OCI-LY7 (cell line): ENCODE data around the gene TKFC. TPM values are rescaled to one million over a fixed set of nuclear protein-coding genes. Genes with fewer than 3 reads are reported as not detected.

ENCODE experiments used
- BruUV-seq: library from RNA; stranded (reverse); fragments of 400-500 nt; replicated peaks from 2 replicates; lab custom pipeline; 2021; lab: Mats Ljungman, UMichigan
- CTCF ChIA-PET: fragments of 300-600 bp; sonication (Branson Sonifier 250); formaldehyde crosslinking; loops from one replicate; lab custom pipeline; 2022; ENCODE audit warnings: antibody characterized with exemption; ENCODE audit not compliant: unreplicated experiment; lab: Charles Lee
- POLR2A ChIA-PET: fragments of 300-600 bp; sonication (Branson Sonifier 250); formaldehyde crosslinking; loops from one replicate; lab custom pipeline; 2022; ENCODE audit warnings: antibody characterized with exemption; lab: Charles Lee
- DNase-seq: peaks from one replicate; pipeline ENCODE4 v3.0.0-alpha.2; 2015; ENCODE audit warnings: low spot score
- H2AFZ ChIP-seq: fragments of 200-600 bp; sonication (generic), shearing (Covaris generic); 2 replicates; pipeline ENCODE4 v1.6.1; 2014; ENCODE audit warnings: mild to moderate bottlenecking, antibody characterized with exemption, low read length, moderate library complexity
- H3K27ac ChIP-seq: fragments of 200-600 bp; sonication (generic); 2 replicates; pipeline ENCODE4 v1.5.1; 2014; ENCODE audit warnings: mixed run types, low read depth, mild to moderate bottlenecking, moderate library complexity, low read length, inconsistent platforms; ENCODE audit not compliant: poor library complexity, severe bottlenecking
- H3K36me3 ChIP-seq: fragments of 200-600 bp; sonication (generic); 2 replicates; pipeline ENCODE4 v1.6.1; 2014; ENCODE audit warnings: mild to moderate bottlenecking, antibody characterized with exemption, low read length, moderate library complexity, mixed read lengths; ENCODE audit not compliant: insufficient read depth
- H3K4me1 ChIP-seq: fragments of 200-600 bp; sonication (generic); 2 replicates; pipeline ENCODE4 v1.5.1; 2014; ENCODE audit warnings: mild to moderate bottlenecking, low read length; ENCODE audit not compliant: insufficient read depth, poor library complexity, severe bottlenecking
- H3K4me2 ChIP-seq: fragments of 200-600 bp; sonication (generic); 2 replicates; pipeline ENCODE4 v1.6.1; 2014; ENCODE audit warnings: mild to moderate bottlenecking, low read length
- H3K4me3 ChIP-seq: fragments of 200-600 bp; sonication (generic); 2 replicates; pipeline ENCODE4 v1.5.1; 2014; ENCODE audit warnings: mild to moderate bottlenecking, low read depth, low read length; ENCODE audit not compliant: poor library complexity, severe bottlenecking
- H3K79me2 ChIP-seq: fragments of 200-600 bp; sonication (generic); 2 replicates; pipeline ENCODE4 v1.6.1; 2016; ENCODE audit warnings: low read depth, mild to moderate bottlenecking, low read length, moderate library complexity, mixed read lengths; ENCODE audit not compliant: insufficient read depth
- H3K9me2 ChIP-seq: fragments of 200-600 bp; sonication (generic); 2 replicates; pipeline ENCODE4 v1.6.1; 2016; ENCODE audit warnings: mild to moderate bottlenecking, low read length, mixed read lengths; ENCODE audit not compliant: insufficient read depth
- H3K9me3 ChIP-seq: fragments of 200-600 bp; sonication (generic); 2 replicates; pipeline ENCODE4 v1.6.1; 2014; ENCODE audit warnings: mild to moderate bottlenecking, mixed run types, low read length, mixed read lengths
- H4K20me1 ChIP-seq: fragments of 200-600 bp; sonication (generic); 2 replicates; pipeline ENCODE4 v1.6.1; 2014; ENCODE audit warnings: mild to moderate bottlenecking, antibody characterized with exemption, low read length, moderate library complexity, mixed read lengths; ENCODE audit not compliant: insufficient read depth
- CTCF ChIP-seq: fragments of 200-600 bp; sonication (generic); conservative IDR thresholded peaks from 2 replicates; pipeline ENCODE4 v1.5.1; 2014; ENCODE audit warnings: mild to moderate bottlenecking, antibody characterized with exemption, low read length, moderate library complexity, mixed read lengths
- EZH2phosphoT487 ChIP-seq: fragments of 200-600 bp; sonication (generic); IDR thresholded peaks from 2 replicates; pipeline ENCODE4 v1.6.1; 2018; ENCODE audit warnings: low read depth, borderline replicate concordance, mild to moderate bottlenecking, mixed run types, antibody characterized with exemption, low read length, moderate library complexity, mixed read lengths
- intact Hi-C: fragments of 100-400 bp; cut with micrococcal nuclease; formaldehyde crosslinking; loops from one replicate; pipeline ENCODE4 v1.10.0; 2022; ENCODE audit not compliant: unreplicated experiment
- total RNA-seq, 2 experiments: library from RNA; depleted of rRNA in 1 of 2; stranded (reverse); fragments of >200 nt in 1 of 2; shearing (Covaris generic) in 1 of 2; gene quantifications; 2 replicates each; pipeline ENCODE4 v1.2.3, GENCODE V29; 2014 to 2022

Gene TKFC
- total RNA-seq, 2 experiments from 2014 or later: 77.8 to 166 TPM

- peaks cover 33% of the 10 kb centered on the region for H3K79me2 ChIP-seq
- H3K4me2 ChIP-seq: peak overlapping the region; percentile 82
- ChIA-PET CTCF (interaction anchor here (1.2 kb wide), 1 partner anchor 22 kb away, joined by 3 read pairs; no protein-coding TSS in a partner anchor), POLR2A (interaction anchor here (0.7 to 3.4 kb wide), 7 partner anchors 8 to 27 kb away, joined by 3 to 23 read pairs (median 6); no protein-coding TSS in a partner anchor)
- intact Hi-C loops: loop anchor here (1.0 kb wide), 2 partner anchors 22 to 197 kb away; partner anchors contain the start of gene VPS37C
- no peaks in the 10 kb centered on the region for H4K20me1 ChIP-seq
- no peaks in the 10 kb centered on the region for H3K9me3 ChIP-seq
- H2AFZ ChIP-seq: peak overlapping the region; percentile 9; the same call in 1 of the 2 replicates
- no peak for DNase-seq
- H3K4me1 ChIP-seq: peaks cover 63% of the 10 kb centered on the region
- H3K4me3 ChIP-seq: peak overlapping the region; percentile 55
- H3K27ac ChIP-seq: peak overlapping the region; percentile 94
- no TSS peak for BruUV-seq
- H3K9me2 ChIP-seq: no peaks in the 10 kb centered on the region
- peaks cover 24% of the 10 kb centered on the region for H3K36me3 ChIP-seq
- TF ChIP-seq CTCF: no peak
Measured at GRCh38 chr11:61357894-61358239, 24.8 kb downstream of the TKFC start.

DNA sequence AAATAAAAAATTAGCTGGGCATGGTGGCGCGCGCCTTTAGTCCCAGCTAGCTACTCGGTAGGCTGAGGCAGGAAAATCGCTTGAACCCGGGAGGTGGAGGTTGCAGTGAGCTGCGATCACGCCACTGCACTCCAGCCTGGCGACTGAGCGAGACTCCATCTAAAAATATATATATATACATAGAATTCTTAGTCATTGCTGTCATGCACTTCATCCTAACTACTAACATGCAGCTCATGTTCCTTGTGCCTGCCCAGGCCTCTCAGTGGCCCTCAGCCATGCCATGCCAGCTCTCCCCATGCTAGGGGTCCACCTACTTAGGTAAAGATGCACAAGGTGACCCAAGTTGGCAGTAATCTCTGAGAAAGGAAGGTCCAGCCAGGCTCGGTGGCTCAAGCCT is 25.5 kb downstream of the TKFC start:
- CTCF ChIA-PET: interaction anchor here (1.2 to 1.6 kb wide), 2 partner anchors 23 to 27 kb away, joined by 3 to 5 read pairs; no protein-coding TSS in a partner anchor
- POLR2A ChIA-PET: interaction anchor here (0.7 to 2.1 kb wide), 4 partner anchors 16 to 27 kb away, joined by 3 to 9 read pairs (median 4); no protein-coding TSS in a partner anchor
- H3K9me2 ChIP-seq: no peaks in the 10 kb centered on the region
- intact Hi-C loops: no loop called here
- peaks cover 23% of the 10 kb centered on the region for H3K36me3 ChIP-seq
- H3K9me3 ChIP-seq: no peaks in the 10 kb centered on the region
- no peak for DNase-seq
- no TSS peak for BruUV-seq
- peak overlapping the region; percentile 85; the same call in 1 of the 2 replicates for H3K4me2 ChIP-seq
- TF ChIP-seq EZH2phosphoT487 (no peak), CTCF (no peak)
- H3K79me2 ChIP-seq: peaks cover 40% of the 10 kb centered on the region
- peaks cover 66% of the 10 kb centered on the region for H3K4me1 ChIP-seq
- H4K20me1 ChIP-seq: no peaks in the 10 kb centered on the region
- peak overlapping the region; percentile 3 for H3K27ac ChIP-seq
- H3K4me3 ChIP-seq: no peak overlapping the region
- H2AFZ ChIP-seq: no peak overlapping the region

DNA sequence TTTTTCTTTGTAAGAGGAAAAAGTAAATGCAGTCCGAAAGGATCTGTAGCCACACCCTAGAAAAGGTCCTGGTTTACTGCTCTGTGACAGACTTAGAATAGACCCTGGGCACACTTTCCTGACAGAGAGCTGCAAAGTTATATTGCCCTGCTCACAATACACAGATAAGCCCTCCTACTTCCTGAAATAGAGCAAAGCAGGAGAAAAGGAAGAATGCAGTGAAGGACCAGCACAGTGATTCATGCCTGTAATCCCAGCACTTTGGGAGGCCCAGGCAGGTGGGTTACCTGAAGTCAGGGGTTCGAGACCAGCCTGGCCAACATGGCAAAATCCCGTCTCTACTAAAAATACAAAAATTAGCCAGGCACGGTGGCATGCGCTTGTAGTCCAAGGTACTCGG is 26.5 kb downstream of the TKFC start:
- intact Hi-C loops: no loop called here
- Histone ChIP-seq H2AFZ (no peak overlapping the region), H3K79me2 (peaks cover 49% of the 10 kb centered on the region), H3K4me1 (peaks cover 61% of the 10 kb centered on the region), H3K4me2 (peak overlapping the region; percentile 85), H3K27ac (peak overlapping the region; percentile 69), H4K20me1 (no peaks in the 10 kb centered on the region), H3K4me3 (peak overlapping the region; percentile 86), H3K9me3 (no peaks in the 10 kb centered on the region), H3K9me2 (no peaks in the 10 kb centered on the region), H3K36me3 (peaks cover 23% of the 10 kb centered on the region)
- POLR2A ChIA-PET: interaction anchor here (1.0 to 4.7 kb wide), 4 partner anchors 10 to 24 kb away, joined by 3 to 80 read pairs (median 4); partner anchors contain the start of genes DDB1 and TKFC
- no TSS peak for BruUV-seq
- no peak for DNase-seq
- CTCF ChIA-PET: interaction anchor here (1.5 to 1.6 kb wide), 2 partner anchors 23 to 26 kb away, joined by 5 read pairs; no protein-coding TSS in a partner anchor
- no peak for TF ChIP-seq CTCF
- no peak for TF ChIP-seq EZH2phosphoT487
